ENCODE data around the gene HOXC9. TPM values are rescaled to one million over a fixed set of nuclear protein-coding genes. Genes with fewer than 3 reads are reported as not detected.
A peak's percentile ranks its signal among the peaks of the same experiment; 100 is the strongest.

Gene HOXC9
- total and polyA plus RNA-seq, 2 of the 8 experiments (the other 6 are each of a cell fraction or from before 2014, with no cell fraction given), result not detected

GRCh38 chr12:53955036-53955775 is 44.8 kb upstream of the HOXC9 start:
- Histone ChIP-seq H2BK5ac (ENCODE audit: low read depth, low read length) (no peak overlapping the region), H2AFZ (ENCODE audit: low read length) (no peak overlapping the region), H3K4me1 (replicated peaks in 1 of 4; ENCODE audit: control insufficient read depth in 3 of 4, insufficient read depth in 4 of 4, low read length in 3 of 4) (peaks cover 0 to 12% (median 4%) of the 10 kb centered on the region in 4 experiments; a peak in 5 of 7 replicates), H2BK20ac (ENCODE audit: low read length) (no peak overlapping the region), H2BK15ac (ENCODE audit: low read length) (peak overlapping the region; percentile 81; the same call in 1 of the 2 replicates), H3K23ac (ENCODE audit: insufficient read length) (no peak overlapping the region), H2AK5ac (ENCODE audit: low read depth, low read length) (no peak overlapping the region), H3K14ac (ENCODE audit: insufficient read length) (no peak overlapping the region), H4K20me1 (replicated peaks in 1 of 2; ENCODE audit: control insufficient read depth in 1 of 2, insufficient read depth in 2 of 2, low read length in 2 of 2) (peaks cover 34 to 64% of the 10 kb centered on the region in 2 experiments), H4K91ac (replicated peaks; ENCODE audit: insufficient read length, low read length) (no peak overlapping the region), H3K4ac (replicated peaks; ENCODE audit: insufficient read length, low read depth, low read length) (no peak overlapping the region), H3K18ac (ENCODE audit: extremely low read depth, low read length) (no peak overlapping the region; the same call in 1 of the 2 replicates), H3K79me1 (ENCODE audit: low read depth, low read length) (no peaks in the 10 kb centered on the region), H3K9me3 (ENCODE audit: insufficient read depth in 2 of 2, low read depth in 1 of 2, low read length in 1 of 2) (no peaks in the 10 kb centered on the region; a peak in 1 of 4 replicates), H2BK12ac (ENCODE audit: low read depth, low read length) (peak overlapping the region; percentile 94), H3K9ac (replicated peaks in 1 of 4; ENCODE audit: extremely low read depth in 1 of 4, low read depth in 3 of 4, low read length in 3 of 4) (no peak overlapping the region), H4K5ac (ENCODE audit: insufficient read length, low read depth, low read length) (no peak overlapping the region), H4K8ac (ENCODE audit: extremely low read depth, insufficient read depth, low read length) (peak overlapping the region; percentile 82; the same call in 1 of the 2 replicates), H3K79me2 (ENCODE audit: control insufficient read depth in 1 of 2, insufficient read depth in 2 of 2, low read length in 2 of 2) (no peaks in the 10 kb centered on the region), H3K27me3 (replicated peaks in 1 of 4; ENCODE audit: control insufficient read depth in 3 of 4, extremely low read depth in 1 of 4, insufficient read depth in 3 of 4, low read length in 3 of 4) (peaks cover 100% of the 10 kb centered on the region in 4 experiments), H2BK120ac (replicated peaks; ENCODE audit: low read depth, low read length) (no peak overlapping the region), H3K4me3 (ENCODE audit: extremely low read depth in 1 of 4, insufficient read depth in 2 of 4, low read depth in 3 of 4, low read length in 4 of 4) (peak overlapping the region in 1 of 4 experiments; percentile 13; a peak in 1 of 8 replicates), H3K23me2 (ENCODE audit: low read depth, low read length) (no peaks in the 10 kb centered on the region), H3K27ac (ENCODE audit: low read depth, low read length) (no peak overlapping the region), H3K4me2 (ENCODE audit: insufficient read depth in 1 of 2, low read depth in 2 of 2, low read length in 2 of 2) (peak overlapping the region in 1 of 2 experiments; percentile 19; a peak in 1 of 4 replicates), H3K36me3 (ENCODE audit: control insufficient read depth in 2 of 4, insufficient read depth in 4 of 4, low read length in 3 of 4) (peaks cover 0 to 9% (median 0%) of the 10 kb centered on the region in 4 experiments; a peak in 1 of 8 replicates), H3K56ac (replicated peaks; ENCODE audit: insufficient read length, low read depth, low read length) (no peak overlapping the region)
- 5% methylated on average over 51 of the region's 86 CpGs; no CpG with 5 or more reads in 1 of the 2 experiments for WGBS, 2 experiments (ENCODE audit: extremely low coverage in 1 of 2, insufficient coverage in 1 of 2, insufficient read length in 1 of 2, insufficient replicate concordance in 2 of 2, low coverage in 1 of 2, low lambda C conversion rate in 2 of 2, missing lambda C conversion rate in 1 of 2)
- no peak for DNase-seq (ENCODE audit: low read depth in 1 of 2, low spot score in 2 of 2)
- no peak for FAIRE-seq
- CTCF ChIA-PET (ENCODE audit: partially characterized antibody), result interaction anchor here (1.3 to 5.6 kb wide), 5 partner anchors 9 to 199 kb away, joined by 4 to 40 read pairs (median 4); partner anchors contain the start of gene HOXC10
- POLR2A ChIA-PET (ENCODE audit: partially characterized antibody), result interaction anchor here (1.2 kb wide), 1 partner anchor 16 kb away, joined by 4 read pairs; no protein-coding TSS in a partner anchor
- no peak for TF ChIP-seq CTBP2 (IDR thresholded peaks at IDR 0.05; ENCODE audit: borderline replicate concordance, insufficient read depth, insufficient read length, low read length)
- peak; percentile 98 for TF ChIP-seq EZH2 (IDR thresholded peaks at IDR 0.05; ENCODE audit: low read depth, low read length, severe bottlenecking)
- TF ChIP-seq RAD21 (IDR thresholded peaks at IDR 0.05 in 1 of 2, conservative IDR thresholded peaks at IDR 0.05 in 1 of 2; ENCODE audit: low read depth in 2 of 2, low read length in 2 of 2), result no peak
- TF ChIP-seq SUZ12 (IDR thresholded peaks at IDR 0.05; ENCODE audit: low read length), result peak; percentile 98
- TF ChIP-seq SP2 (IDR thresholded peaks at IDR 0.05; ENCODE audit: low read length), result no peak
- no peak for TF ChIP-seq NANOG (IDR thresholded peaks at IDR 0.05; ENCODE audit: insufficient read depth, low read depth, low read length, poor library complexity, severe bottlenecking)
- TF ChIP-seq RNF2 (IDR thresholded peaks at IDR 0.05; ENCODE audit: borderline replicate concordance, low read depth, low read length, missing control alignments, poor library complexity, severe bottlenecking), result peak; percentile 64
- no peak for TF ChIP-seq KDM4A (IDR thresholded peaks at IDR 0.05; ENCODE audit: low read depth, low read length, severe bottlenecking)
- TF ChIP-seq SP4 (IDR thresholded peaks at IDR 0.05; ENCODE audit: low read length), result no peak
